Fibroblast of lung (primary cell): ENCODE results near the gene ATP1B2. TPM values are rescaled to one million over a fixed set of nuclear protein-coding genes. Genes with fewer than 3 reads are reported as not detected.

Experiments used
- DNase-seq, 2 donors: peaks; one replicate each; pipeline versions ENCODE4 v3.0.0 to v3.0.0-alpha.2; 2010; ENCODE audit warnings: low read depth in 2 of 2
- H2AFZ ChIP-seq: 2 replicates; pipeline ENCODE4 v1.5.1; 2012; ENCODE audit warnings: low read length, control low read depth, inconsistent platforms
- H3K27ac ChIP-seq: 2 replicates; pipeline ENCODE4 v1.5.1; 2011; ENCODE audit warnings: low read length, control low read depth; ENCODE audit not compliant: insufficient read depth
- H3K27me3 ChIP-seq: 2 replicates; pipeline ENCODE4 v1.5.1; 2011; ENCODE audit warnings: mild to moderate bottlenecking, low read length; ENCODE audit not compliant: control insufficient read depth, insufficient read depth
- H3K36me3 ChIP-seq: 2 replicates; pipeline ENCODE4 v1.5.1; 2011; ENCODE audit warnings: low read length; ENCODE audit not compliant: control insufficient read depth, insufficient read depth
- H3K4me1 ChIP-seq: 2 replicates; pipeline ENCODE4 v1.5.1; 2011; ENCODE audit warnings: low read length; ENCODE audit not compliant: control insufficient read depth, insufficient read depth; ENCODE audit errors: extremely low read depth
- H3K4me2 ChIP-seq: 2 replicates; pipeline ENCODE4 v1.5.1; 2011; ENCODE audit warnings: low read length, control low read depth; ENCODE audit not compliant: insufficient read depth; ENCODE audit errors: extremely low read depth
- H3K4me3 ChIP-seq, 4 experiments: fragments of 200-600 bp in 1 of 4; sonication (generic) in 1 of 4; replicated peaks in 1 of 4; 2 replicates each; pipeline ENCODE4 v1.5.1; 2011 to 2016; ENCODE audit warnings: low read length in 4 of 4, low read depth in 3 of 4, mild to moderate bottlenecking in 3 of 4, control low read depth in 2 of 4, inconsistent platforms in 1 of 4, mixed read lengths in 1 of 4; ENCODE audit not compliant: insufficient read depth in 1 of 4; ENCODE audit errors: control extremely low read depth in 1 of 4
- H3K79me2 ChIP-seq: 2 replicates; pipeline ENCODE4 v1.5.1; 2012; ENCODE audit warnings: mild to moderate bottlenecking, low read length, inconsistent platforms; ENCODE audit not compliant: control insufficient read depth, insufficient read depth
- H3K9ac ChIP-seq: 2 replicates; pipeline ENCODE4 v1.5.1; 2011; ENCODE audit warnings: mild to moderate bottlenecking, low read length, control low read depth; ENCODE audit not compliant: insufficient read depth
- H3K9me3 ChIP-seq: 2 replicates; pipeline ENCODE4 v1.5.1; 2012; ENCODE audit warnings: low read depth, low read length; ENCODE audit not compliant: control insufficient read depth, insufficient read depth
- H4K20me1 ChIP-seq: 2 replicates; pipeline ENCODE4 v1.5.1; 2011; ENCODE audit warnings: low read length; ENCODE audit not compliant: control insufficient read depth, insufficient read depth; ENCODE audit errors: extremely low read depth
- EZH2 ChIP-seq: IDR thresholded peaks from 2 replicates; pipeline ENCODE4 v1.5.1; 2012; ENCODE audit warnings: low read length, control low read depth, mild to moderate bottlenecking; ENCODE audit errors: missing control alignments
- polyA plus RNA-seq, 2 donors: library from polyadenylated mRNA; depleted of rRNA in 1 of 2; stranded (reverse) in 1 of 2; unstranded in 1 of 2; fragments of >200 nt; gene quantifications; 2 replicates each; pipeline ENCODE4 v1.2.1, GENCODE V29; 2011 to 2012; ENCODE audit warnings: missing spikeins in 1 of 2
- total RNA-seq: library from RNA; depleted of rRNA; stranded (reverse); fragments of >200 nt; gene quantifications from 2 replicates; pipeline ENCODE4 v1.2.1, GENCODE V29; 2014
- TF ChIP-seq, protein P1 (sequence below), 2 donors: IDR thresholded peaks in 1 of 2; conservative IDR thresholded peaks in 1 of 2; 1 replicate in 1 of 2; 2 replicates in 1 of 2; pipeline ENCODE4 v1.5.1; 2011 to 2012; ENCODE audit warnings: low read length in 2 of 2, control low read depth in 1 of 2, inconsistent platforms in 1 of 2, low read depth in 1 of 2, mild to moderate bottlenecking in 1 of 2

ATP1B2 gene
- total and polyA plus RNA-seq, 2 donors (not counting 1 experiment from before 2014, with no cell fraction given): 0.05 to 0.33 TPM

GRCh38 chr17:7686222-7687071, 35.7 kb downstream of the ATP1B2 start:
- TF ChIP-seq EZH2: no peak
- TF ChIP-seq, protein P1, sequence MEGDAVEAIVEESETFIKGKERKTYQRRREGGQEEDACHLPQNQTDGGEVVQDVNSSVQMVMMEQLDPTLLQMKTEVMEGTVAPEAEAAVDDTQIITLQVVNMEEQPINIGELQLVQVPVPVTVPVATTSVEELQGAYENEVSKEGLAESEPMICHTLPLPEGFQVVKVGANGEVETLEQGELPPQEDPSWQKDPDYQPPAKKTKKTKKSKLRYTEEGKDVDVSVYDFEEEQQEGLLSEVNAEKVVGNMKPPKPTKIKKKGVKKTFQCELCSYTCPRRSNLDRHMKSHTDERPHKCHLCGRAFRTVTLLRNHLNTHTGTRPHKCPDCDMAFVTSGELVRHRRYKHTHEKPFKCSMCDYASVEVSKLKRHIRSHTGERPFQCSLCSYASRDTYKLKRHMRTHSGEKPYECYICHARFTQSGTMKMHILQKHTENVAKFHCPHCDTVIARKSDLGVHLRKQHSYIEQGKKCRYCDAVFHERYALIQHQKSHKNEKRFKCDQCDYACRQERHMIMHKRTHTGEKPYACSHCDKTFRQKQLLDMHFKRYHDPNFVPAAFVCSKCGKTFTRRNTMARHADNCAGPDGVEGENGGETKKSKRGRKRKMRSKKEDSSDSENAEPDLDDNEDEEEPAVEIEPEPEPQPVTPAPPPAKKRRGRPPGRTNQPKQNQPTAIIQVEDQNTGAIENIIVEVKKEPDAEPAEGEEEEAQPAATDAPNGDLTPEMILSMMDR (conservative IDR thresholded peaks at IDR 0.05 in 1 of 2, IDR thresholded peaks at IDR 0.05 in 1 of 2; ENCODE audit: low read depth in 1 of 2, low read length in 2 of 2): no peak
- no peaks in the 10 kb centered on the region for H4K20me1 ChIP-seq
- H3K4me3 ChIP-seq: peak overlapping the region; percentile 88 to 98 (median 96)
- peaks cover 28% of the 10 kb centered on the region for H3K79me2 ChIP-seq
- no peak overlapping the region for H2AFZ ChIP-seq
- peak overlapping the region; percentile 99 for H3K4me2 ChIP-seq
- DNase-seq: peak; percentile 87 to 91
- peak overlapping the region; percentile 94 for H3K9ac ChIP-seq
- peaks cover 9% of the 10 kb centered on the region for H3K4me1 ChIP-seq
- H3K9me3 ChIP-seq: no peaks in the 10 kb centered on the region
- H3K27me3 ChIP-seq: no peaks in the 10 kb centered on the region
- H3K27ac ChIP-seq: peak overlapping the region; percentile 99
- no peaks in the 10 kb centered on the region for H3K36me3 ChIP-seq

DNA sequence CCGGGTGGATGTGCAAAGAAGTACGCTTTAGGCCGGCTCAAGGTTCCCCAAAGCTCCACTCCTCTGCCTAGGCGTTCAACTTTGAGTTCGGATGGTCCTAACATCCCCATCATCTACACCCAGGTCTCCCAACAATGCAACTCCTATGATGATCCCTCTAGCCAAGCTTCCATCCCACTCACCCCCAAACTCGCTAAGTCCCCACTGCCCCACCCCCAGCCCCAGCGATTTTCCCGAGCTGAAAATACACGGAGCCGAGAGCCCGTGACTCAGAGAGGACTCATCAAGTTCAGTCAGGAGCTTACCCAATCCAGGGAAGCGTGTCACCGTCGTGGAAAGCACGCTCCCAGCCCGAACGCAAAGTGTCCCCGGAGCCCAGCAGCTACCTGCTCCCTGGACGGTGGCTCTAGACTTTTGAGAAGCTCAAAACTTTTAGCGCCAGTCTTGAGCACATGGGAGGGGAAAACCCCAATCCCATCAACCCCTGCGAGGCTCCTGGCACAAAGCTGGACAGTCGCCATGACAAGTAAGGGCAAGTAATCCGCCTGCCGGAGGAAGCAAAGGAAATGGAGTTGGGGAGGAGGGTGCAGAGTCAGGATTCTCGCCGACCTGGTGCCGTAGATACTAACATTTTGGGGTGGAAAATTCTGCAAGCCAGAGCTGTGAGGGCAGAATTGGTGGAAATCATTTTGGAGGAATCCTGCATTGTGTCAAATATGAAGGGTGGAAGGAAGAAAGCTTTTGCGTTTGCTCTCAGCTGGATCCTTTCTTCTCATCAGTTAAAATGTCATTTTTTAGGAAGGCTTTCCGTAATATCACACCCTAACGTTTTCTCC, 36.6 kb downstream of the ATP1B2 start, which contains the start of gene TP53:
TSS of gene TP53 (minus strand) at position 419 of the 836 bp plus-strand sequence. CDS start 10,896 bp downstream, outside the sequence.
- H4K20me1 ChIP-seq: no peaks in the 10 kb centered on the region
- no peaks in the 10 kb centered on the region for H3K9me3 ChIP-seq
- H3K27me3 ChIP-seq: no peaks in the 10 kb centered on the region
- peak within 1 kb of the TSS; percentile 88 to 98 (median 96) for H3K4me3 ChIP-seq
- TF ChIP-seq, protein P1 (conservative IDR thresholded peaks at IDR 0.05 in 1 of 2, IDR thresholded peaks at IDR 0.05 in 1 of 2; ENCODE audit: low read depth in 1 of 2, low read length in 2 of 2): peak in 1 of 2 donors; percentile 21
- no peak for TF ChIP-seq EZH2
- H3K27ac ChIP-seq: peak within 1 kb of the TSS; percentile 99
- peaks cover 28% of the 10 kb centered on the region for H3K79me2 ChIP-seq
- peak within 1 kb of the TSS; percentile 94 for H3K9ac ChIP-seq
- peaks cover 9% of the 10 kb centered on the region for H3K4me1 ChIP-seq
- H3K36me3 ChIP-seq: no peaks in the 10 kb centered on the region
- peak within 1 kb of the TSS; percentile 92 for H2AFZ ChIP-seq
- peak within 1 kb of the TSS; percentile 99 for H3K4me2 ChIP-seq
- DNase-seq: peak; percentile 89 to 94
